Pancreas (tissue), 10 donors: ENCODE data around the gene OSBPL5. TPM values are rescaled to one million over a fixed set of nuclear protein-coding genes. Genes with fewer than 3 reads are reported as not detected.
A peak's percentile ranks its signal among the peaks of the same experiment; 100 is the strongest.

Source experiments
- ATAC-seq, 4 donors: fragments of 200-7000 bp; cut with Tn5 transposase; one replicate each; pipeline versions ENCODE4 v1.8.0 to v1.9.1; 2020; ENCODE audit warnings: mild to moderate bottlenecking in 4 of 4, moderate library complexity in 4 of 4
- DNase-seq, 6 donors: peaks; one replicate each; pipeline ENCODE4 v3.0.0-alpha.2; 2020
- FAIRE-seq: peaks from 2 replicates; lab custom pipeline; 2012; peaks lifted over from hg19 to GRCh38; lab: Jason Lieb, UNC
- H3K27ac ChIP-seq, 4 donors: fragments of 200-600 bp; sonication (generic); 1 replicate in 3 of 4; 2 replicates in 1 of 4; pipeline versions ENCODE4 v1.5.0 to v1.8.0; 2020
- H3K27me3 ChIP-seq, 4 donors: fragments of 200-600 bp; one replicate each; pipeline ENCODE4 v1.8.0; 2021
- H3K36me3 ChIP-seq, 3 donors: fragments of 200-600 bp; sonication (generic) in 1 of 3; one replicate each; pipeline versions ENCODE4 v1.5.0 to v1.8.0; 2020 to 2021
- H3K4me1 ChIP-seq, 3 donors: fragments of 200-600 bp; one replicate each; pipeline ENCODE4 v1.8.0; 2021
- H3K4me3 ChIP-seq, 4 donors: fragments of 200-600 bp; sonication (generic) in 2 of 4; one replicate each; pipeline versions ENCODE4 v1.5.0 to v1.8.0; 2020 to 2021
- H3K9me3 ChIP-seq, 4 donors: fragments of 200-600 bp; one replicate each; pipeline ENCODE4 v1.8.0; 2021
- WGBS, 2 donors: extraction: QIAGEN DNeasy Blood & Tissue Kit; methylation state at CpG; one replicate each; pipeline ENCODE4 v1.1.7; 2013; 5-methylcytosine and 5-hydroxymethylcytosine counted together
- intact Hi-C, 3 donors: fragments of 100-400 bp; cut with DNase I; formaldehyde crosslinking; loops; one replicate each; pipeline versions ENCODE4 v1.11.1 to v1.14.2; 2022
- polyA plus RNA-seq, 2 donors: library from polyadenylated mRNA; stranded (reverse); fragments of 200-250 nt; gene quantifications; one replicate each; pipeline ENCODE4 v1.2.3, GENCODE V29; 2013
- total RNA-seq, 6 donors: library from RNA; stranded (reverse); fragmentation: NEBNext Ultra II Directional in 4 of 6; extraction: Animal tissue kit (Norgen Biotek cat#: 25700) in 4 of 6; gene quantifications; one replicate each; pipeline versions ENCODE4 v1.2.1 to v1.2.4, GENCODE V29; 2021 to 2023
- TF ChIP-seq, protein P1 (sequence below), 4 donors: fragments of 200-600 bp; sonication (generic) in 3 of 4; IDR thresholded peaks; one replicate each; pipeline versions ENCODE4 v1.5.0 to v1.8.0; 2021; ENCODE audit warnings: antibody characterized with exemption in 4 of 4
- donor health status: healthy with polysubstance abuse.
- donor health status: DM: no; HTN: no; CAD: no; lungs with moderate emphysema.
- donor health status: DM: no; HTN: no; CAD: no.
- donor health status: control.
- donor health status: control.
- donor health status: Bipolar disorder and iron deficiency.
- donor health status: DM: yes; HTN: yes; CAD: no.
- donor health status: DM: no; HTN: no; CAD: no.
- donor health status: DM: no; HTN: no; CAD: no.
- donor health status: DM: yes; HTN: yes; CAD: no.

OSBPL5 gene
- total and polyA plus RNA-seq, 8 donors: 9.8 to 16.7 (median 11.8) TPM

DNA sequence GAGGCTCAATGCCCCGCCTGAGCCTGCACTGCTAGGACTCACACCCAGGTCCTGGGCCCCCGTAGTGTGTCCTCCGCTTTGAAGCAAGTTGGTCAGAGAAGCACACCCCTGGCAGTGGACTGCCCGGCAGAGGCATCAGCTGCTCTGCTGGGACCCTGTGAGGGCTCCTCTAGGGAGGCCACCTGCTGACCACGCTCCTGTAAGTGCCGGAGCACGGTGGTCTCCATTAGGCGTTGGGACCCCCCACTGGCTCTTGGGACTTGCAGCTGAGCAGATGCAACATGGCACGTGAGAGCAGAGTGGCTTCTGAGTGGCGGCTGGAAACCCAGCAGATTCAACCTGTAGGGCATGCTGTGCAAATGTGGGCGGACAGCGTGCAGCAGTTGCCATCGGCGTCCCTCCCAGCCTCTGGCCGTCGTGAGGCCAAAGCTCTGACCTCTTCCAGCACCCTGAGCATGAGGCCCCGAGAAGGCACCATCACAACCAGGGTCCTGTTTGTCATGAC, 36.6 kb upstream of the OSBPL5 start:
- Histone ChIP-seq H3K9me3 (no peaks in the 10 kb centered on the region), H3K4me1 (no peaks in the 10 kb centered on the region), H3K4me3 (no peak overlapping the region), H3K36me3 (no peaks in the 10 kb centered on the region), H3K27me3 (no peaks in the 10 kb centered on the region), H3K27ac (no peak overlapping the region)
- FAIRE-seq (no peak), DNase-seq (peak in 1 of 6 donors; percentile 49), ATAC-seq (no peak)
- WGBS, 2 donors: 49 to 54% methylated on average over 17 of the region's 17 CpGs
- intact Hi-C loops: no loop called here
- TF ChIP-seq, protein P1, sequence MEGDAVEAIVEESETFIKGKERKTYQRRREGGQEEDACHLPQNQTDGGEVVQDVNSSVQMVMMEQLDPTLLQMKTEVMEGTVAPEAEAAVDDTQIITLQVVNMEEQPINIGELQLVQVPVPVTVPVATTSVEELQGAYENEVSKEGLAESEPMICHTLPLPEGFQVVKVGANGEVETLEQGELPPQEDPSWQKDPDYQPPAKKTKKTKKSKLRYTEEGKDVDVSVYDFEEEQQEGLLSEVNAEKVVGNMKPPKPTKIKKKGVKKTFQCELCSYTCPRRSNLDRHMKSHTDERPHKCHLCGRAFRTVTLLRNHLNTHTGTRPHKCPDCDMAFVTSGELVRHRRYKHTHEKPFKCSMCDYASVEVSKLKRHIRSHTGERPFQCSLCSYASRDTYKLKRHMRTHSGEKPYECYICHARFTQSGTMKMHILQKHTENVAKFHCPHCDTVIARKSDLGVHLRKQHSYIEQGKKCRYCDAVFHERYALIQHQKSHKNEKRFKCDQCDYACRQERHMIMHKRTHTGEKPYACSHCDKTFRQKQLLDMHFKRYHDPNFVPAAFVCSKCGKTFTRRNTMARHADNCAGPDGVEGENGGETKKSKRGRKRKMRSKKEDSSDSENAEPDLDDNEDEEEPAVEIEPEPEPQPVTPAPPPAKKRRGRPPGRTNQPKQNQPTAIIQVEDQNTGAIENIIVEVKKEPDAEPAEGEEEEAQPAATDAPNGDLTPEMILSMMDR (IDR thresholded peaks at IDR 0.05): no peak

DNA sequence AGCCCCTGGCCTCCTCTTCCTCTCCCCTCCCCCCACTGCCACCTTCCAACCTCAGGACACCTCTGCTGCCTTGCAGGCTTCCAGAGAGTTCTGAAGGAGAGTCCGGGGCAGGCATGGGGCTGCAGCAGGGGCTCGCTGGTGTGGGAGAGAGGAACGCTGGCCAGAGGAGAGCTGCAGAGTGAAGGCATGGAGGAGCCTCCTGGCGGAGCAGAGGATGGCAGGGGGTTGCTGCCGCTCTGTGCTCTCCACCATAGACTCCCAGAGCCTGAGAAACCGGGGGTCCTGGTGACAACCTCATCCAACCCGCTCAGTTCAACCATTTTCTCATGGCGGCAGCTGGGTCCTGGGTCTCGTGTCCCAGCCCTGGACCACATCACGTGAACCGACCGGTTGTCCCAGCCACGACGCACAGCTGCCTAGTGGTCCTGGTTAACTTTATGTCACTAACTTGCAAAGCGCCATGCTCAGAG, 36.0 kb upstream of the OSBPL5 start:
- Histone ChIP-seq H3K27me3 (no peaks in the 10 kb centered on the region), H3K9me3 (no peaks in the 10 kb centered on the region), H3K4me3 (no peak overlapping the region), H3K4me1 (no peaks in the 10 kb centered on the region), H3K36me3 (no peaks in the 10 kb centered on the region), H3K27ac (no peak overlapping the region)
- DNase-seq (peak in 1 of 6 donors; percentile 5), ATAC-seq (no peak), FAIRE-seq (no peak)
- intact Hi-C loops: no loop called here
- 66 to 68% methylated on average over 15 of the region's 15 CpGs for WGBS, 2 donors
- TF ChIP-seq, protein P1 (IDR thresholded peaks at IDR 0.05): no peak

DNA sequence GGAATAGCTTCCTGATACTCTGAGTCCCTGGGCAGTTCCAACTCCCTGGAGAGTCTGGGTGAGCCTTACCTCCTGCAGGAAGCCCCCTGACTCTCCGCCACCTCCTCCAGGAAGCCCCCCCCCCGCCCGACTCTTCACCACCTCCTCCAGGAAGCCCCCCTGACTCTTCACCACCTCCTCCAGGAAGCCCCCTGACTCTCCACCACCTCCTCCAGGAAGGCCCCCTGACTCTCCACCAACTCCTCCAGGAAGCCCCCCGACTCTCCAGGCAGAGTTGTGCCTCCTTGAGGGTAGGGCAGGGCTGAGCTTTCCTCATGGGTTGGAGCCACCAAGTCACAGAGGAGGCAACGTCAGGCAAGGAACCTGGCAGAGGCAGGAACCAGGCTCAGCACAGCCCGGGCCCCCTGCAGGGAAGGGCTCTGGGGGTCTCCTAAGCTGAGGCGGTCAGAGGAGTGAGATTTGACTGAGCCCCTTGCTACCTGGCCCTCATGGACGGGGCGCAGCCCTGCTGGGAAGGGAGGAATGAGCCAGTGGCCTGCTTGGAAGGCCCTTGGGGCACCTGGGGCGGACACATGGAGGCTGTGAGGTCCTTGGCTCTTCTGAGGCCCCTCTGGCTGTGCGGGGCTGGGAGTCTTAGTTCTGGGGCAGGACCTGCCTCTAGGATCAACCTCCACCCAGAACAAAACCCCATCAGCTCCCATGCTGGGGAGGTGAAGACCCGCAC, 35.4 kb upstream of the OSBPL5 start:
- TF ChIP-seq, protein P1 (IDR thresholded peaks at IDR 0.05): no peak
- no peak for FAIRE-seq
- 60 to 66% methylated on average over 10 to 12 of the region's 12 CpGs for WGBS, 2 donors
- no peak for DNase-seq
- no peaks in the 10 kb centered on the region for H3K4me1 ChIP-seq
- intact Hi-C loops: no loop called here
- H3K27ac ChIP-seq: no peak overlapping the region
- no peaks in the 10 kb centered on the region for H3K9me3 ChIP-seq
- H3K27me3 ChIP-seq: no peaks in the 10 kb centered on the region
- no peak for ATAC-seq
- no peak overlapping the region for H3K4me3 ChIP-seq
- H3K36me3 ChIP-seq: no peaks in the 10 kb centered on the region

DNA sequence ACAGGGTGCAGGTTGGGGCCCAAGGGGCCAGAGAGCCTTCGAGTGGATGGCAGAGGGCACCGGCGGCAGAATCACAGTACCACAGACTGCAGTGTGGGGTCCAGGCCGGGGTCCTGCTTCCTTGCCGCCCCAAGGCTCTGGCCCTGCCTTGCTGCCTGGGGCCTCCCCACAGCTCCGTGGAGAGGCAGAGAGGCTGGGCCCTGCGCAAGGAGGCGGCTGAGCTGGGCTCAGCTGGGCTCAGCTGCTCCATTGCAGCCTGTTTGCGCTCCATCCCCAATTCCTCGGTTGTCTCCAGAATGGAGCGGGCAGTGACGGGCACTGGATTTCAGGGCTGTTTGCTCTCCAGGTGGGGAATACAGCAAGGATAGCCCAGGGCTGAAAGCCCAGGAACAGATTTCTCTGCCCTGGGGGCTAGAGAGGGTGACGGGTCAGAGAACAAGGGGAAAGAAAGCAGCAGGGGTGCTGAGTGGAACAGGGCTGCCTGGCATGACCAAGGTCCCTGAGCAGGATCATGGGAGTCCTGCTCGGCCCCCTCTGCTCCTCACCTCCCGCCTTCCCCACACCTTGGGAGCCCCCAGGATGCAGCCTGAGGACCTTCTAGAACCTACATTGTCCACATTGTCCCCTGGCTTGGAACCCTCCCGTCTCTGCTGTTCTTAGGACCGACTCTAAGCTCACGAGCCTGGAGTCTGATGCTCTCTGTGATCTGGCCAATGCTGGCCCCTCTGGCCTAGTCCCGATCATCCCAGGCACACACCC, 34.6 kb upstream of the OSBPL5 start:
- Histone ChIP-seq H3K4me3 (no peak overlapping the region), H3K27me3 (no peaks in the 10 kb centered on the region), H3K36me3 (no peaks in the 10 kb centered on the region), H3K4me1 (no peaks in the 10 kb centered on the region), H3K9me3 (no peaks in the 10 kb centered on the region), H3K27ac (no peak overlapping the region)
- ATAC-seq (no peak), DNase-seq (no peak), FAIRE-seq (no peak)
- 67 to 70% methylated on average over 17 to 19 of the region's 19 CpGs for whole genome bisulfite sequencing, 2 donors
- intact Hi-C loops: no loop called here
- TF ChIP-seq, protein P1 (IDR thresholded peaks at IDR 0.05): no peak
